ENCODE results near the gene PGBD5.

PGBD5 gene

GRCh38 chr1:230279583-230279945, 146.6 kb downstream of the PGBD5 start:
- no peak for DNase-seq (ENCODE audit: low read depth)

GRCh38 chr1:230278871-230279582, 147.1 kb downstream of the PGBD5 start:
- no peak for DNase-seq (ENCODE audit: low read depth)

GRCh38 chr1:230278376-230278775, 147.8 kb downstream of the PGBD5 start:
- no peak for DNase-seq (ENCODE audit: low read depth)

GRCh38 chr1:230277201-230278025, 148.7 kb downstream of the PGBD5 start:
- DNase-seq (ENCODE audit: low read depth) = no peak

GRCh38 chr1:230276401-230276800, 149.7 kb downstream of the PGBD5 start:
- DNase-seq (ENCODE audit: low read depth) = no peak

- DNase-seq (ENCODE audit: low read depth) = no peak
Measured at GRCh38 chr1:230274254-230274653, 151.9 kb downstream of the PGBD5 start.

GRCh38 chr1:230273141-230273710, 152.9 kb downstream of the PGBD5 start:
- DNase-seq (ENCODE audit: low read depth) = no peak

- no peak for DNase-seq (ENCODE audit: low read depth)
Measured at GRCh38 chr1:230272557-230272956, 153.6 kb downstream of the PGBD5 start.

- DNase-seq (ENCODE audit: low read depth) = no peak
Measured at GRCh38 chr1:230271300-230272035, 154.7 kb downstream of the PGBD5 start.

GRCh38 chr1:230270559-230271281, 155.4 kb downstream of the PGBD5 start:
- DNase-seq (ENCODE audit: low read depth) = no peak

GRCh38 chr1:230270185-230270558, 156.0 kb downstream of the PGBD5 start:
- no peak for DNase-seq (ENCODE audit: low read depth)

- peak; percentile 46 for DNase-seq (ENCODE audit: low read depth)
Measured at GRCh38 chr1:230268371-230269170, 157.6 kb downstream of the PGBD5 start.

- DNase-seq (ENCODE audit: low read depth) = no peak
Measured at GRCh38 chr1:230267338-230268065, 158.6 kb downstream of the PGBD5 start.

- no peak for DNase-seq (ENCODE audit: low read depth)
Measured at GRCh38 chr1:230266456-230266855, 159.7 kb downstream of the PGBD5 start.

GRCh38 chr1:230265200-230266115, 160.7 kb downstream of the PGBD5 start:
- DNase-seq (ENCODE audit: low read depth) = no peak
